NT2/D1 (cell line): ENCODE measurements around the gene PIGU.

Experiments used
- SUZ12 ChIP-seq: IDR thresholded peaks from 2 replicates; pipeline ENCODE4 v1.6.1; 2011; ENCODE audit not compliant: insufficient read length, insufficient read depth; ENCODE audit errors: extremely low read depth
- ZNF274 ChIP-seq: IDR thresholded peaks from 2 replicates; pipeline ENCODE4 v1.6.1; 2011; ENCODE audit warnings: mild to moderate bottlenecking, low read depth, low read length

DNA sequence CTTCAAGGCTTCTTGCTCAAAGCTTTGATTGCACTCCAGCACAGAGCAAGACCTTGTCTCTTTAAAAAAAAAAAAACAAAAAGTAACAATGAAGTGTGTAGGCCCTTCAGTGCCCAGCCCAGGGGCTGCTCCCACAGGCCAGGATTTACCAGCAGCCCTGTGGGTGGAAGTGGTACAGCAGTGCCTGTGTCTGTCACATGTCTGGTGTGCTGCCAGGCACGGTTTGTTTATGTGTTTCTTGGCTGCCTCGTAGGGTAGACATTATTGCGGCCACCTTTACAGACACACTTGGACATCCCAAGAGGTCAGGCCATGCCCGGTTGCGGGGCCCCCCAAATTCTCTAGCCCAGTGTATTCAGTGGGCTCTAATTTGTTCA is 148.0 kb downstream of the PIGU start:
- TF ChIP-seq ZNF274 (no peak), SUZ12 (no peak)
